Myocyte (in vitro differentiated cells): Measurements from ENCODE around the gene WWC1. TPM values are rescaled to one million over a fixed set of nuclear protein-coding genes. Genes with fewer than 3 reads are reported as not detected.

ENCODE experiments used
- DNase-seq: peaks from one replicate; pipeline ENCODE4 v3.0.0-alpha.2; 2012; ENCODE audit warnings: low read depth
- total RNA-seq: library from RNA; depleted of rRNA; stranded (reverse); fragments of >200 nt; gene quantifications from 2 replicates; pipeline ENCODE4 v1.2.3, GENCODE V29; 2014

The WWC1 gene
- total RNA-seq, 1 donor from 2014 or later: 0.03 TPM

DNA sequence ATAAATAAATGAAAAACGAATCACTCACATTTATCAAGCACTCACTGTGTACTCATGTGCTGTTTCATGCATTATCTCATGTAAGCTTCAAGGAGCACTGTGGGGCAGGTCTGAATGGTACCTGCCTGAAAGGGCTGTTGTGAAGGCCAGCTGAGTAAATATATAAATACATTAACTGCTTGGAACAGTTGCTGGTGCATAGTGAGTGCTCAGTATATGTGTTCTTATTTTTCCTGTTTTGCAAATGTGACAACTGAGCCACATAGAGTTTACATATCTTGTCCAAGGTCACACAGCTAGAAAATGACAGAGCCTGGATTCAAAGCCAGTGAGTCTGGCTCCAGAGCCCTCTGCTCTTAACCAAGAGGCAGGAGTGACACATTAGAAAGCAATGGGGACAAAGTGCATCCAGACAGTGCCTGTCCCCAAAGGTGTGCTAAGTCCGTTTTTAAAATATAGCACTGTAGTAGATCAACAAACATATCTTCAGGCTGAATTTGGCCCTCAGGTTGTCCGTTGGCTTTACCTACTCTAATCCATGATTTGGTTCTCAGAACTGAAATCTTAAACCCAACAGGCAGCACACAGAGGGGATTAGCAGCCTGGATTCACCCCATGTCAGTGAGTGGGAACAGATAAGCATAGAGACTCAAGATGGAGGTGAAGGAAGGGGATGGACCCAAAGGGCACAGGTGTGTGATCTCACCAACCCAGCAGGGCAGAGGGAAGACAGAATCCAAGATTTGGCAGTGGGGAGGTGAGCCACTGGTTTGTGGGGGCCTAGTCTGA is 70.8 kb downstream of the WWC1 start:
- no peak for DNase-seq

DNA sequence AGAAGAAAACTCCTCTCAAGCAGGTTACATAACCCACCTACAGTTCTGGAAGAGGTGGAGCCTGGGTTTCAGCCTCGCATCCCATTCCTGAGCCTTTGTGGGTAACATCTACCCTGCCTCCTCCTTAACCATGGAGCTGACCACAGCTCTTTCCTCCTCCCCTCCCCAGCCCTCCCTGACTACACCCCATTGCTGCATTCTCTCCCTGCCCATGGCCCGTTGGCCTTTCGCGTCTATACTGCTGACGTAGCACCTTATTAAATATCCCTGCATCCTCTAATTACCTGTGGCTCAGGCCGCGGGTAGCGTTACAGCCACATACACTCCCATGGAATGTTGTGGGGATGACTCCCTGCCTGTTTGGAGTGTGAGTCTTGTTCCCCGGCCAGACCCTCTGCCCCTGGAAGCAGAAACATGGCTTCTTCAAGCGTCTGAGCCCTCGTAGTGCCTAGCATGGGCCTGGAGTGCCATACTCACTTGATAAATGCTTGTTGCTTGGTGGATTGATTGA is 72.8 kb downstream of the WWC1 start:
- peak; percentile 46 for DNase-seq

DNA sequence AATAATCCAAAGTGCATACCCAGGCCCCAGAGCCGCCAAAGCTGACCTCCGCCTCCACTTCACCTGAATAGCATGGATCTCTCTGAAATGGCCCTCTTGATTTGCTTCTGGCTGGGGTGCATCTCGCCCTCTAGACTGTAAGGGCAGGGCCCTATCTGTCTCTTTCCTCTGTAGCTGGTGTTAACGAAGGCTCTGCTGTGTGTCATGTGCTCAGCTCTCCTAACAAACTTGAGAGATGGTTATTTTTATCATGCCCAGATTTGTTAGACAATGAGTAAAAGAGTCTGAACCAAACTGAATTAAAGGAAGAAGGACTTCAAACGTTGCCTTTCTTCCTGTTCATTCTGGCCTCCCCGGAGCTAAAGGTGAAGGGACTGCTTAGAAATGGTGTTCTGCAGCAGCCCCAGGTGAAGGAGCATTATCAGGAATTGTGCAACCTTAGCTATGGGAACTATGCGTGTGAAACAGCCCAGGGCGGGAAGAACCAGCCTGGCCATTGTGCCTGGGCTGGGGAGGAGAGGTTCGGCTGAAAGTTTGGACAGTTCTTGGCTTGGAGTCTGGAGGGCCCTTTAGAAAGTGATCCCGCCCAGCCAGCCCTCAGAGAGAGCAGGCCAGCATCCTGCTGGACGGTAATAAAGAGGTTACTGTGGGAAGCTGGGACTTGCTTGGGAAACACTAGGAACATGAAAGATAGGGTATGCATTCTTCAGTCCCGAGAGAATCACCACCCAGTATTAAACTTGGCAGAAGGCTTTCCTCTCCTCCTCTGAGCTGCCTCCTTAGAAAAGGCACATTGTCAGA is 73.5 kb downstream of the WWC1 start:
- no peak for DNase-seq

DNA sequence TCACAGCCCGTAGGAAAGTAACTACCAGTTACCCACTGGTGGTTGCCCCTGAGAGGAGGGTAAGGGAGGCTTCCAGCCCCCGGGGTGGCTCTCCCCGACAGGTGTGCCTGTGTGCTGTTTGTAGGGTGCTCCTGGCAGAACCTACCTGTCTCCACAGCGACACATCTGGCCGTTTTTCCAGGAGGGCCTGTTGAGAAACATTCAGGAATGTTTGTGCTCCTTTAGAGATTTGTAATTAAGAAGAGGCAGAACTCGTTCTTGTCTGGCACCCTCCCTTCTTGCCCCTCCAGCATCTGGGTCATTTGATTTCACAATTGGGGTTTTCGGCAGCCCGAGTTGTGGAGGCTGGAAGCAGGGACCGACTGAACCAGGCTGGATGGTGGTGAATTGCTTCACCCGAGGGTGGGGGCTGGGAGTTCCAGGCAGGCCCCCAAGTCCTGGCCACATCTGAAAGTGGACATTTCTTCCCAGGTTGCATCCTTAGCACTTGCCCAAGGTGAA is 74.2 kb downstream of the WWC1 start:
- DNase-seq: no peak

DNA sequence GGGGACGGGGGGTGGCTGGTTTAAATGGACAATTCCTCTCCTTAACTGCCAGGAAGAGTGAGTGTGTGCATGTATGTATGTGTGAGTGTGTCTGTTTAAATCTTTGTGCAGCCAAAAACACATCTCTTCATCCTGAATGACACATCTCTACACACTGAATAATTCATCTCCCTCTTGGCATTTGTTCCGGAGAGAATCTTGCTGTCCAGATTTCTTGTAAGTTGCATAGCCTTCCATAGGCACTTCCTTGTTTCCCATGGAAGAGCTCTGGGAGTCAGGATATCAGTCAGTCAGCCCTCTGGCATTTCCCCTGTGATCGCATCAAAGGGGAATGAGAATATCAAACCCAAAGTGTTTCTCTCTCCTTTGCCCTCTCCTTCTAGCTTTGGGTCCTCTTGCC is 74.7 kb downstream of the WWC1 start:
- no peak for DNase-seq

DNA sequence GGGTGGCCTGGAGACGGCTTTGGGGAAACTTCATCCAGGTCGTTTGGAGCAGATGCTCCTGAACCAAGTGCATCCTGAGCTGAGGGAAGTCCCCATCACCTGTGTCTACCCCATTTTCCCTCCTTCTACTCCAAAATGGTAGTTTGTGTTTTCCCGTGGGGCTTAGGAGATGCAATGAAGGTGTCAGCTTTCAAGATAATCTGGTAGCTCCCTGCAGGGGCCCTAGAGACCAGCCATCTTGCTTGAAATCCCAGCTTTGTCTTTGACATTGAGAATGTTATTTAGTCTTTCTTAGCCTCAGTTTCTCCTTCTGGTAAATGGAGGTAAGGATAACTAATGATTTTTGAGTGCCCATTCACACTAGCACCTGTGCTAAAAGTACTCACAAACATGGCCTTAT is 77.4 kb downstream of the WWC1 start:
- no peak for DNase-seq

DNA sequence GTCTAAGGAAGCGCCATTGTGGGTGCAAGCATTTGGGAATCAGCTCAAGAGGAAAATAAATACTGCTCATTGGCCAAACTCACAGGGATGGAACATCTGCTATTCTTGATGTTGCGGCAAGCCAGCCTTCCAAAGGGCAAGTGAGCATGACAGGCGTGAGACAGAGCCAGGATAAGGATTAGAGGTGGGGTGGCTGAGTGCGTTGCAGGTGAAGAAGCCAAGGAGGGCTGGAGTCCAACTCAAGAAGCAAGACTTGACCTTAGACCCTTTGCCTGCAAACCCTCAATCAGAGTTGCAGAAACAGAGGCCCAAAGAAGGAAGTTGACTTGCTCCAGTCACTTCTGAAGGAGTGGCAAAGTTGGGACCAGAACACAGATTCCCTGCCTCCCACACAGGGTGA is 79.4 kb downstream of the WWC1 start:
- DNase-seq: no peak

DNA sequence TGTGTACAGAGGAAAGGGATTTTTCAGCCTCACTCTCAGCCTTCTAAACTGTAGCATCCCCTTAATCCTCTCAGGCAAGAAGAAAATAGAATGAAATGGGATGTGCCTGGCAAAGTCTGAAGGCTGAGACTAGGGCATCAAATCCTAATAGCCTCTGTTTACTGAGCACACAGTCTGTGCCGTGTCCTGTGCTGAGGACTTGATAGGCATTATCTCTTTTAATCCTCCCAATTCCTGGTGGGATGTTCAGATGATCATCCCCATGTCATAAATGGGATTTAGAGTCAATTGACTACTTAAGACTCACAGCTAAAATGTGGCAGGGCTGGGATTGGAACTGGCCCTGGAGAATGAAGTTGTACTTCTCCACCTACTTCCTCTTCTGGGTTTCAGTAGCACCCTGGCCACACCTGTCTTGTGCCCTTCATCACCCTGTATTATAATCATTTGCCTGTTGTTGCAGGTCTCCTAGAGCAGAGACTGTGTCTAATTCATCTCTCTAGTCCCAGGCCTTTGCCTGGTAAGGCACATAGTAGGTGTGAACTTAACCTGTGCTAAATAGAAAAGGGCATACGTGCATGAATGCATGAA is 81.0 kb downstream of the WWC1 start:
- DNase-seq: no peak

DNA sequence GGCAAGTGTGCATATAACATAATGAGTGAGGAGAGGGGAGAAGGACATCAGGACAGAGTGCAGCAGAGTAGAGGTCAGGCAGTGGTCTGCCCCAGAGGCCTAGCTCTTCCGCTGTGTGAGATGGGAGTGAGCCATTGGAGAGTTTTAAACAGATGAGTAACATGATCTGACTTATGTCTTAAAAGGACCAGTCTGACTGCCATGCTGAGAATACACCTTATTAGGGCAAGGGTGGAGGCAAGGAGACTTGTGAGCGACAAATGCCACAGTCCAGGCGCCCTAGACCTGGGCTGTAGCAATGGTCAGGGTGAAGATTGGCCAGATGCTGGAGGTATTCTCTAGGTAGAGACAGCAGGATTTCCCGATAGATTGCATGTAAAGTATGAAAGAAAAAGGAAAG is 83.1 kb downstream of the WWC1 start:
- no peak for DNase-seq

DNA sequence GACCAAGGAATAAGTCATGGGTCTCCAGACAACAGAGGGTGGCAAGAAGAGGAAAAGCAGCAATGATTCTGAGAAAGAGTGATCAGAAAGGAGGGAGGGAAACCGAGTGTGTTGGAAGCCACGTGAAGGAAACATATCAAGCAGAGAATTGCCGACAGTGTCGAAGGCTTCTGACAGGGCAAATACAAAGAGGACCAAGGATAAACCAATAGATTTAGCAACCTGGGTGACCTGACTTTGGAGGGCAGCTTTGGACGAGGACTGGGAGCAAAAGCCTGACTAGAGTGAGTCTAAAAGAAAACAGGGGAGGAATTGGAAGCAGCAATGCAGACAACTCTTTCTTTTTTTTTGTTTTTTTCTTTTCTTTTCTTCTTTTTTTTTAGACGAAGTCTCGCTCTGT is 83.8 kb downstream of the WWC1 start:
- DNase-seq: no peak

DNA sequence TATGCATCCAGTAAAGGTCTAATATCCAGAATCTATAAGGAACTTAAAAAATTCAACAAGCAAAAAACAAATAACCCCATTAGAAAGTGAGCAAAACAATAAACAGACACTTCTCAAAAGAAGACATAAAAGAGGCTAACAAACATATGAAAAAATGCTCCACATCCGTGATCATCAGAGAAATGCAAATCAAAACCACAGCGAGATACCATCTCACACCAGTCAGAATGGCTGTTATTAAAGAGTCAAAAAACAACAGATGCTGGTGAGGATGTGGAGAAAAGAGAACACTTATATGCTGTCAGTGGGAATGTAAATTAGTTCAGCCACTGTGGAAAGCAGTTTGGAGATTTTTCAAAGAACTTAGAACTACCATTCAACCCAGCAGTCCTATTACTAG is 86.1 kb downstream of the WWC1 start:
- no peak for DNase-seq

DNA sequence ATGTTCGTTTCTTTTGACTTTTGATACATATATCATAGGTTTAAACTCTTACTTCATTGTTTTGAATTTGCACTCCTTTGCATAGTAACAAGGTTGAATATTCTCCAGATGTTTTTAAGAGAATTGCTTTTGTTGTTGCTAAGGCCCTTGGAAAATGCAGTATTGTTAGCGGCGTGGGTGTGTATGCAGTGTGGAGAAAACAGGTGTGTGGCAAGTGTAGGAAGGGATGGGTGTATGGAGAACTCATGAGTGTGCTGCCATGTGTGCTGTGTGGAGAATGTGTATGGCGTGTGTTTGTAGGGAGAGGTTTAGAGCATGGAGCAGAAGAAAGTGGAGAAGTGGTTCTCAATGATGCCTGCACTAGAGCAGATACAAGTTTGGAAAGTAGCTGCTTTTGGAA is 87.3 kb downstream of the WWC1 start:
- no peak for DNase-seq

DNA sequence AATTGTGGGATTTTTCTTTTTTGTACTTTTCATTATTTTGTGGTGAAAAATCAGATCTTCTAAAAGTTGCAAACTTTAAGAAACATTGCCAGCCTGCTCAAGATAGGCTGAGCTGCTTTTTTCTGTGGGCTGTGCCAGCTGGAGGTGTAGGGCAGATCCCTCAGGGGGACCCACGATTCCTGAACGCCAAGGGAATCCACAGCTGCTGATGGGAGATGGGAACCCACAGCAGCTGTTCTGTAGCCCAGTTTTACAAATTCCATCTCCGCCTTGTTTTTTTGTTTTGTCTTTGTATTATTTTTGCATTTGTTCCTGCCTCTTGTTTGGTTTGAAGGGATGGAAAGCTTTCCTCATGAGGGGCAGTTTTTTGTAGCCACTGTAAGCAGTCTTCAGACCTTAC is 91.0 kb downstream of the WWC1 start:
- DNase-seq: peak; percentile 53

DNA sequence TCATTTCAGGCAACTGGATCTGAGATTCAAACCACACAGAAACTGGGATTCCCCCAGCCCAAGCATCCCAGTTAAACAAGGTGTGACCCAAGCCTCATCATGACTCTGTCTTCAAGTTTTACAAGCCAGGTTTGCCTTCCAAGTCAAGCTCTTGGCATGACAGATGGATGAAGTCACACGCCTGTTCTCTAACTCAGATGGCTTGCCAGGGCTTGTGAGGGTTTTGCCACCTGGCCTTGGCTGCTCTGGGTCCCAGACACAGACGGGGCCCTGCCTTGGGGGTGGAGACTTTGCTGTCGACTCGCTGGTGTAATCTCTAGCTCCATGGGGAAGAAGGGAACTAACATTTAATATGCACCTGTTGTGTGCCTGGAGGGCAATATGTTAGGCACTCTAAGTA is 99.0 kb downstream of the WWC1 start:
- DNase-seq: peak; percentile 12

DNA sequence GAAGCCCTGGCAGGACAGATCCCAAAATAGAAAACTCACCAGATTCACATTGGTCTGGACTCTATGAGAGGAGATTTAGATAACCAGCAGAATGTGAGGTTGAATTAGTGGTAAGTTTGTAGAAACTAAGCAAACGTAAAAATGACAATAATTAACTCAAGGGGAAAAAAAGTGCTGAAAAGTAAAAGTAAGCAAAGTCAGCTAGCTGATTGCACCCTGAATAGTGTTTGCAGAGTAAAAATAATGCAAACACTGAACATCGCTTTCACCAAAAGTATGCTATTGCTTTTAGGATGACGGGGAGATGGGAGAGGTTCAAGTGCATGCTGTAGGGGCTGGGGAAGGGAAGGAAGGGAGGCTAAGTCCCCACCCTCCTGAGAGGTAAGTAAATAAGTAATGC is 102.3 kb downstream of the WWC1 start:
- DNase-seq: no peak

DNA sequence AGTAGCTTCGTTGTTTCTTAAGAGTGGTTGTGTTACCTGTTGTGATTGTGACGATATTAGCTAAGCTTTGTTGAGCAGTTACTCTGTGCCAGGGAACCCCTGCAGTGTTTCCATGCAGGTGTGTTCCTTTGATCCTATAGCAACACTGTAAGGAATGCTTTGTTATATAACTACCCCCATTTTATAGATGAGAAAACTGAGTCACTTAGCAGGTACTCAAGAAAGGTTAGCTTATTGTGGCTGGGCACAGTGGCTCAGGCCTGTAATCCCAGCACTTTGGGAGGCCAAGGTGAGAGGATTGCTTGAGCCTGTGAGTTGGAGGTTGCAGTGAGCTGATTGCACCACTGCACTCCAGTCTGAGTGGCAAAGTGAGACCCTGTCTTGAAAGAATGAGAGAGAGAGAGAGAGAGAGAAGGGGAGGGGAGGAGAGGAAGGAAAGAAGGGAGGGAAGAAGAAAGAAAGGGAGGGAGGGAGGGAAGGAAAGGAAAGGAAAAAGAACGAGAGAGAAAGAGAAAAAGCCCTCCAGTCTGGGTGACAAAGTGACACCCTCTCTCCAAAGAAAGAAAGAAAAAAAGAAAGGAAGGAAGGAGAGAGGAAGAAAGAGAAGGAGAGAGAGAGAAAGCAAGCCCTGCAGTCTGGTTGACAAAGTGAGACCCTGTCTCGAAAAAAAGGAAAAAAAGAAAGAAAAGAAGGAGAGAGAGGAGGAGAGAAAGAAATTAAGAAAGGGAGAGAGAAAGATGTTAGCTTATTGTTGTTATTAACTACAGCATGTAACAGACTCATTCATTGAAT is 109.2 kb downstream of the WWC1 start:
- no peak for DNase-seq

DNA sequence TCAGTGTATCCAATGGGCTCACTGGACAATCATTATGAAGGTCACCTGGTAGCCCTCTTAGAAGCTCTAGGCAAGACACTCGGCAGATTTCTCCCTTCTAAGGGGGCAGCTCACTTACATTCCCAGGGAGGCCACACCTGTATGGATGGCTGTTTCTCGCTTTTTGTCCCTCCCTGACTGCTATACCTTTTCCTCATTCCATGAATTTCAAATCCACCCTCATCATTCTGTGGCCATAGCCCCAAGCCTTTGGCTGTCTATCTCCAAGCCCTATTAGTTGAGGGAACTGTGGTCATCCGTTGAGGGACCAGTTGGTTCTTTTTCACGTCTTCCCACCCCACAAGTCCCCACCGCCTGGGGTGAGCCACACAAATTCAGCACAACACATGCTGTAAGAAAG is 109.8 kb downstream of the WWC1 start:
- DNase-seq: no peak

DNA sequence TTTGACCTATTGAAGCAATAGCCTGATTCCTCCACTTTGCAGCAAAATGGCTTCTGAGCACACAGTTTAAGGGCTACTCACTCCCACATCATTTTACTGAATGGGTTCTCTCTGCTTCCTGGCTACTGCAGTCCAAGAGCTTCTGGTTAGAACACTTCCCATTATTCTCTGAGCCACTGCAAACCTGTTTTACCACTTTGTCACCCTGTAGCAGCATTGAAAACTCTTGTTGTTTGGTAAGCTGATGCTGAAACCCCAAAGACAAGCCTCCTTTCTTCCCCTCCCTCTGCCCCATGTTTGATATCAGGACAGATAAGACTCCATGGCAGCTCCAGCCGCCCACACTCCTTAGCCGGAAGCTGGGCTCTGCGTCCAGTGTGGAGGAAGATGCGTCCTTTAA is 110.4 kb downstream of the WWC1 start:
- DNase-seq: no peak

DNA sequence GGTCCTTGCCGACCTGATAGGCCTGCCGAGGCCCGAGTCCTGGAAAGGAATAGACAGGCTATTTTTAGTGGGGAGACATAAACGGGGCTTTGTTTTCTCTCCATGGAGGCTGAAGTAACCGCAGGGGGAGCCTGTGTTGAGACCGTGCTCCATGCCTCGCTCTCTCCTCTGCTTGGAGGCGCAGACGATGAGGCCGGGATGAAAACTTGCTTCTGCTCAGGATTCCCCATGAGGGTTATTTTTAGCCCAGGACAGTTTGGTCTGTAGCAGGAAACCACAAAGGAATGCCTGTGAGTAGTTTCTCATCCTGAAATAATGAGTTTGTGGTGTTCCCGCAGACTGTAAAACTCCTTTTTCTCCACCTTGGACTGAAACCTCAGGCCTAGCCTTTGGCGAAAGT is 112.9 kb downstream of the WWC1 start:
- peak; percentile 94 for DNase-seq

DNA sequence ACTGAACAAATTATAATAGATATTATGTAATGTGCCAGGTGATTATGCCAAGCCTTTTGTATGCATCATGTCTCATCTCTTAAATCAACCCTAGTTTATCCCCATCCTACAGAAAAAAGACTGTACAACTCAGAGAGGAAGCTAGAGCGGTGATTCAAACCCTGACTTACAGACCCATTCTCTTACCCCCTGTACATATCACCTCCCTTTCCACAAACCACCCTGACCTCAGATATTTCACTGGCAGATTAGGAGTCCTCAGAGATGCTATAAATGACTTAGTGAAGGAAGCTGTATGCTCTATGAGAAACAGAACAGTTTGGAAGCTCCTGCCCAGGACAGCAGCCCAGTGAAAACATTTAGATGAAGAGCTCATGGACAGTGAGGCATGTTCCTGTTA is 115.8 kb downstream of the WWC1 start:
- DNase-seq: peak; percentile 38
